ENCODE data around the gene RAD54L.
"Not testable (repeated sequence)": the region's sequence is repeated elsewhere in the genome, so short reads cannot be mapped to it uniquely, and the experiment has no call there.

RAD54L gene

DNA sequence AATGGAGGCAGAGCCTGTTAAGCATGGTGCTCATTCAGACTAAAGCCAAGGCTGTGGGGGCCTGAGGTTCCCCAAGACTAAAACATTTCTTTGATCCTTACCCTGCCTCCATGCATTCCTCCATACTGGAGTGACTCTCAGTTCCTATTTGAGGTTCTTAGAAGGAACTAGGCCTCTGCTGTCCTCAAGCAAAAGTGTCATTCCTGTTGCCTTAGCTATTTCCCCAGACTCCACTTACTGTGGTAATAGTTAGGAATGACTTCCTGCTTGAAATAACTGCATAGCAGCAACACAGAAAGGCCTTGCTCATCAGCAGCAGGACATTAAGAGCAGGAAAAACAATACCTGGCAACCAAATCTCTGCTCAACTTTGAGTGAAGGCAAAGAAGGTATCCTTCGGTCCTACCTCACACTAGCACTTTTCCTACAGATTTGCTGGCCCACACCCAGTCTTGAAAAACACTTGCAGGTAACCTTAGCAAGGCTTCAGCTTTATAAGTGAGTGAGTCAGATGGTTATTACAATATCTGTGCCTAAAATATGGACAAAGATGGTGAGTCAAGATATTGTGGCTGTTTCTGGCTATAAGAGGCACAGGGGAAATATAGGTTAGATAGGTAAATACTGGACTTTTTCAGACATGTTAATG, 41.0 kb downstream of the RAD54L start:
- no peak for DNase-seq

DNA sequence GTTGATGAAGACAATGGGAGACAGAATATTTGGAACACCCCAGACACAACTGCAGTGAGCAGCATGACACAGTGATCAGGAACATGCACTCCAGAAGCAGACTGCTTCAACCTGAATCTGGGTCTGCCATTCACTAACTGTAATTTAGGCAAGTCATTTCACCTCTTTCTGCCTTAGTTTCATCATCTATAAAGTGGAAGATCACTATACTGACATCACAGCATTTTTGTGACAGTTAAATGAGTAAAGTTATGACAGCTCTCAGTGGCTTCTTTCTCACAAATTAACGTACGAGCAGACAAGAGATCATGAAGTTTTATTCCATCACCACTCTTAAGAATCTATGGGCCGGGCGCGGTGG, 41.6 kb downstream of the RAD54L start:
- no peak for DNase-seq

DNA sequence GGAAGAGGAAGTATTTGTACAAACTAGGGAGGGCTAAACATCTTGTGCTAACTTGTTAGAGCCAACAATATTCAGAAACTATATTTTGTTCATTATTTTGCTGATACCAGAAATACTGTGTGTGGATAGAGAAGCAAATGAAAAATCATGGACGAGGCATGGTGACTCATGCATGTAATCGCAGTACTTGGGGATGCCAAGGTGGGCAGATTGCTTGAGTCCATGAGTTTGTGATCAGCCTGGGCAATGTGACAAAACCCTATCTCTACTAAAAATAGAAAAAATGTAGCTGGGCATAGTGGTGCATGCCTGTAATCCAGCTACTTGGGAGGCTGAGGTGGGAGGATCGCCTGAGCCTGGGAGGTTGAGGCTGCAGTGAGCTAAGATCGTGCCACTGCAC, 42.4 kb downstream of the RAD54L start:
- DNase-seq = peak; percentile 37 to 67

DNA sequence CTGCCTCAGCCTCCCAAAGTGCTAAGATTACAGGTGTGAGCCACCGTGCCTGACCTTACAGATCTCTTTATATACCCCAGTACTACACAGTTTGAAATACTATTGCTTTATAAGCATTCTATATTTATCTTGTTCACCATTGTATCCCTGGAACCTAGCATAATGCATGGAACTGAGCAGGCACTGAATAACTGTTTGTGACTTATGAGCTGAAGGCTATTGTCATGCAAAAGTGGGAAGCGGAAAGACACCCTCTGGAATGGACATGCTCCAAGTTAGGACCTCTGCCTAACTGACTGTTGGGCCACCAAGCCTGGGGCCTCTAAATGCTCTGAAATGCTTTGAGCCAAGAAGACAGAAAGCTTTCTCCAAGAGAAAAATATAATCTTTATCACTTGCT, 47.7 kb downstream of the RAD54L start:
- no peak for DNase-seq

DNA sequence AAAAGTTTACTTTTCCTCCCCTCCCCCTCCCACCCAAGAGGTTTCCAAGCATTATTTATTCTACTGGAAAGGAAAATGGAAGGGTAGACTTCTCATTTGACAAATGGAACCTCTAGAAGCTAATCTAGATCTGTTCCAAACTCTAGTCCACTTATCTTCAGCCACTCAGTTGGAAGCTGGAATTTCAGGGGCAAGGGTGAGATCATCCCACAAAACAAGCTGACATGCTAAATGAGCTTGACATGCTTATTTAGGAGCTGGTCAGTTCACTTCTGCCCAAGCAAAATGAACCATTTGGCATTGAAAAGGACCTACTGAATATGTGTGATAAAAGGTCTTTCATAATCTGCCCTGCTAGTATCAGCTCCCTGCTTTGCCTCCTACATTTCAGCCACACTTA, 50.8 kb downstream of the RAD54L start:
- DNase-seq = no peak

DNA sequence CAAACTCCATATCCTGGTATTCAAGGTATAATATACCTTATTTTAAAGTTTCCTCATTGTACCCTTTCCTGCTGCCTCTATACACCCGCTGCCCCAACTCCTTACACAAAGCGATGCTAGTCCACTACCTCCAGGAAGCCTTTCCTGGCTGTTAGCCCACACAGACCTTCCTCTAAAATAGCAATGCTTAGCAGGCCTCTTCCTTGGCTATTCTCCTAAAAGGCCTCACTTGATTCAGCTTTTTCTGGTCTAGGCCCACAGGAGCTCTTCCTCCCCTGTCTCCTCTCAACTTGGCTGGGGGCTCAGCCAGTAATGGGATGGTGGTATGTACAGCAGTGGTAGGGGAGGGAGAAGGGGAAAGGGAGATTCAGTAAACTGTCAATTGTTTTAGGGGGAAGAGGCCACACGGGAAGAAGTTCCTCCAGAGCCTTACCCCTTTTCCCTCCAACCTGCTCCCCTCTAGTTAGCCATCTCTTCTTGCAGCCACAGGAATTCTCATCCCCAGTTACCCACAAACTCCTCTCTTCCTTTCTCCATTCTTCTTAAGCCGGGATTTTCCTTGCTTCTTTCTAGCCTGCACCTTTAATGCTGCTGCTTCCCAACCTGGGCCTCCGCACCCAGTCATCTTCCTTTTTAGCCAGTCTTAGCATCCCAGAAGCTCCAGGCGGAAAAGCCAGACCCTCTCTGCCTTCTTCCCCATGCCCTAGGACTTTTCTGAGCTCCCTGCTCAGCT, 53.3 kb downstream of the RAD54L start:
- DNase-seq = peak in 1 of 2 experiments; percentile 38

DNA sequence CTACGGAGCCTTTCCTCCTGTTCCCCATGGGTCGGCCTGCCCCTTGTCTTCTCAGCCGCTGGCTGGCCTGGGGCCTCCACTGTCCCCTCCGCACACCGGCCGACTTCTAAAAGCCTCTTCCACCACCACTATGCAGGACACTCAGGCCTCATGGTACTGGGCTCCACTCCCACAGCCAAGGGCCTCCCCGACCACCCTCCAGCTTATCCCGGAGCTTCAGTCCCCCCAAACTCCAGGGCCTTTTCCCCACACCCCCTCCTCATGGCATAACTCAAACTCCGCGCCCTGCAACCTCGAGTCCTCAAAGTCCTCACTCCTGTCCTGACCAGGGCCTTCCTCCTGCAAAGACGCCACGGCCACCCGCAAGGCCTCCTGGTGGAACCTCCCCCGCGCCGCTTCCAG, 53.8 kb downstream of the RAD54L start:
- DNase-seq = no peak

DNA sequence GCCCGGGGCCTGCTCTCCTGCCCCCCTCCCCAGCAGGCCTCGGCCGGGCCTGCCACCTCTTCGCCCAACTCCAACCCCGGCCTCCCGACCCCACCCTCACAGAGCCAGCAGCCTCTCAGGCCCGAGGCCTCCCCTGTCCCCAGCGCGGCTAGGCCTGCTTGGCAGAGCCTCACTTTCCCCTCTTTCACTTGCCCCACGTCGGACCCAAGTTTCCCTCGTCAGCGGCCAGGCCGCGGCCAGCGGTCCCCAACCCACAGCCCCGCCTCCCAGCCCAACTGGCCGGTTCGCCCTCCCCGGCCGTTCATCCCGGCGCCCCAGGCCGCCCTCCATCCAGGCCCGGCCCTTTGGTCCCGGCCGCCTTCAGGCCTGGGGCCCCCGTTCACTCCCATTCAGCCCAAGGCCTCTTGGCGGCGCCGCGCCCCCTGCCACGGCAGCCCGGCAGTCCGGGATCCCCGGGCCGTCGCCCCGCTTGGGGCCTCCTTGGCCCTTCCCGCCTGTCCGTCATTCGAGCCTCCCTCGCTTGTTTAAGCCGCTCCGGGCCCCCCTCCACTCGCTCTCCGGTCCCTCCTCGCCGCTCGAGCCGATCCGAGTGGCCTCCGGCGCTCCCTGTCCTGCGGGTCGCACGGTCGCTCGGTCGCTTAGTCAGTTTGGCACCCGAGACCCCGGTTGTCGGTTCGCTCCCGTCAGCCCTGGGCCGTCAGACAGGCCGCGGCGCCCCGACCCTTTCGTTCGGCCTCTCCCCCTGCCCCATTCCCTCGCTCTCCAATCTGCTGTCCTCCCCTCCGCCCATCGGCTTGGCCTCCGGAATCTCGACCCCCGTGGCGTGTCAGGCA, 54.5 kb downstream of the RAD54L start:
- peak in 1 of 2 experiments; percentile 44 for DNase-seq

DNA sequence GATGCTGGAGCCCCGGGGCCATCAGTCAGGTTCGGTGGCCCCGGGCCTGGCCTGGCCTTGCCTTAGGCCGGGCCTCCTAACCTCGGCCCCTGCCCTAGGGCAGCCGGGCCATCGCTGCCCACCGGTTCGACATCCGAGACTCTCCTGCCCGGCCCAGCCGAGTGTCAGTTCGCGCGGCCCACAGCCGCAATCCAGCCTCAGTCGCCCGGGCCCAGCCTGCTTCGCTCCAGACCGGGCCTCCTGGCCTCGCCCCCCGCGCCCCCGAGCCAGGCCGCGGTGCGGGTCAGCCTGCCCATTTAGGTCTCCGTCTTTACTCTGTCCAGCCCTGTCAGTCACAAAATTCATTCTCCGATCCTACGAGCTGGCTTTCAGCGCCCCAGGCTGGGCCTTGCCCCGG, 55.1 kb downstream of the RAD54L start:
- no peak for DNase-seq

DNA sequence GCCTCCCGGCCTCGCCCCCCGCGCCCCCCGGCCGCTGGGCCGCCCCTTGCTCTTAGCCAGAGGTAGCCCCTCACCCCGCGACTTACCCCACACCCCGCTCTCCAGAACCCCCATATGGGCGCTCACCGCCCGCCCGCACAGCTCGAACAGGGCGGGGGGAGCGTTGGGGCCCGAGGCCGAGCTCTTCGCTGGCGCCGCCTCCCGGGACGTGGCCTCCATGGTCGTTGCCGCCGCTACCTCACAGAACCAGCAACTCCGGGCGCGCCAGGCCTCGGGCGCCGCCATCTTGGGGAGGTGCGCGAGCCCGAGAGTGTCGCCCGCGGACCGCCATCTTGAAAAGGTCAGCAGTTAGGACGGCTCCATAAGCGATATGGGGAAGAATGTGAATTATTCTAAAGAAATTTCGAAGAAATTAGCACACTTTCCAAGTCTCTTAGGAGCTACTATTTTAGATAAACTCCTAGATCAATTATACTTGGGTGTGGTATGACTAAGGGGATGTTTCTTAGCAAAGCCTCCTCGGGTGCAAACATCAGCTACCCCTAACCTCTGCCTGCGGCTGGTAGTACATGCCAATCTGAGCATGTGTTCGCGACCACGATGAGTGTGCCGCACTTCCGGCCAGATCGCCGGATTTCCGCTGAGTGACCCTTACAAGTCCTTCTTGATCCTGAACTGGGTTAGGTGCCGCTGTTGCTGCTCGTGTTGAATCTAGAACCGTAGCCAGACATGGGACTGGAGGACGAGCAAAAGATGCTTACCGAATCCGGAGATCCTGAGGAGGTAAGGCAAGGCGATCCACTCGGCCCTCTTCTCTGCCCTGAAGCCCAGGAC, 55.7 kb downstream of the RAD54L start, which contains the start of the genes LRRC41 and UQCRH:
LRRC41 (minus strand) TSS at position 579 of the 834 bp plus-strand sequence; CDS start at position 285, 294 bp downstream.
UQCRH (plus strand) TSS at position 661 of the 834 bp plus-strand sequence; CDS start at position 730, 69 bp downstream.
- peak; percentile 95 to 97 for DNase-seq

DNA sequence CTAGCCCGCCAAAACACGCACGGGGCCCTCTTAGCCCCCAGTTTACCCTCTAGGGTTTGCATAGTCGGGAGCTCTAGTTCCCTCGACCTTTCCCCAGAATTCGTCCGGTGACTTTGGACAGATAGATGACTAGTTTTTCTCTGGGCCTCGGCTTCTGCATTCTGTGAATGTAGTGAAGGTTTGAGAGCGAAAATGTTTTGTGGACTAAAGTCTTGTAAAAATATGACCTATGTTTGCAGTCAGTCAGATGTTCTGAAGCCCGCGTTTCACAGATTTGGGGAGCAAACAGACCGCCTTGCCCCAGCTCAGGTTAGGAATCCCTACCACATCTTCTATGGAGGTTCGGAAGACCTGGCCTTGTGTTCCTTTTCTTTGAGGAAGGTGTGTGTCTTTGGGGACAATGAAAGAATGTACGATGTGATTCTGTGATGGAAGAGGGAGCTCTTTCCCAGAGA, 56.3 kb downstream of the RAD54L start:
- DNase-seq = no peak

DNA sequence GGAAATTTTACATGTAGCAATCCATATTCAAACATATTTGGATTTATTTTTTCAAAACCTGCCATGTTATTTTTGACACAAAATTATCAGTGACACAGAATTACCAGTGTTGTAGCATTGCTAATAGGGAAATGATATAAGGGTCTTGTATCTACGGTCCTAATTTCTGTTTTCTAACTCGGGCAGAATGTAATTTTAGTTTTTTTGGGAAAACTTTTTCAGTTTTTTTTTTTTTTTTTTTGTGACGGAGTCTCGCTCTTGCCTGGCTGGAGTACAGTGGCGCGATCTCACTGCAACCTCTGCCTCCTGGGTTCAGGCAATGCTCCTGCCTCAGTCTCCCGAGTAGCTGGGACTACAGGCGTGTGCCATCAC, 58.6 kb downstream of the RAD54L start:
- no peak for DNase-seq

DNA sequence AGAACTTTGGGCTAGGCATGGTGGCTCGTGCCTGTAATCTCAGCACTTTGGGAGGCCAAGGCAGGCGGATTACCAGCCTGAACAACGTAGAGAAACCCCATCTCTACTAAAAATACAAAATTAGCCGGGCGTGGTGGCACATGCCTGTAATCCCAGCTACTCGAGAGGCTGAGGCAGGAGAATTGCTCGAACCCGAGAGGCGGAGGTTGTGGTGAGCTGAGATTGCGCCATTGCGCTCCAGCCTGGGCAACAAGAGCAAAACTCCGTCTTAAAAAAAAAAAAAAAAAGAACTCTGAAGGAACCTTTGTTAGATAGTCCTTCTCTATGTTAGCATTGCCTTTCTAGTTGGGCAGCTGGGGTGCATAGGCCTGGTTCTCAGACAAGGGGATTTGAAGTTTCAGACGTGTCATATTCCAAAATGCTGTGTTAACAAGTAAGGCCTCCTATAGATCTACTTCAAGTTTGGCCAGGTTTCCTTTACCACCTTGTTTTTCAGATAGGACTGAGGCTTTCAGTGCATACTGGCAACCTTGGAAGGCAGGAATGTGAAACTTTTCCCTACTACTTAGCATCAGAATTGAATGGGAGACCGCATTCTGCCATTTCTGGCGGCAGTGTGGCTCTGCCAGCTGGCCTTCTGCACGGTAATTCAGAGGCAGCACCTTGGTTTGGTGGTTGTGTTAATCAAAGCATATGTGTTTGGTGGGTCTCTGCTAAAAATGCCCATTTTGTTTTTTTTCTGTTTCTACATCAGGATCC, 62.0 kb downstream of the RAD54L start:
- no peak for DNase-seq

DNA sequence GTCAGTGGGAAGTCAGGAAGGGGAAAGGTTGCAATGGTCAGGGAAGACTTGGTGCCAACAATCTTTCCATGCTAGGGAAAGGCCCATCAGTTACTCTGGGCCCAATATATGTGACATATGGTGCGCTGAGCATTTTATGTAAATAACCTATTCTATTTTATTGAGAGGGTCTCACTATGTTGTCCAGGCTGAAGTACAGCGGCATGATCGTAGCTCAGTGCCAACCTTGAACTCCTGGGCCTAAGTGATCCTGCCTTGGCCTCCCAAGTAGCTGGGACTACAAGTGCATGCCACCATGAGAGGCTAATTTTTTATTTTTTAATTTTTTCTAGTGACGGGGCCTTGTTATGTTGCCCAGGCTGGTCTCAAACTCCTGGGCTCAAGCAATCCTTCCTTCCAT, 62.8 kb downstream of the RAD54L start:
- DNase-seq = no peak

DNA sequence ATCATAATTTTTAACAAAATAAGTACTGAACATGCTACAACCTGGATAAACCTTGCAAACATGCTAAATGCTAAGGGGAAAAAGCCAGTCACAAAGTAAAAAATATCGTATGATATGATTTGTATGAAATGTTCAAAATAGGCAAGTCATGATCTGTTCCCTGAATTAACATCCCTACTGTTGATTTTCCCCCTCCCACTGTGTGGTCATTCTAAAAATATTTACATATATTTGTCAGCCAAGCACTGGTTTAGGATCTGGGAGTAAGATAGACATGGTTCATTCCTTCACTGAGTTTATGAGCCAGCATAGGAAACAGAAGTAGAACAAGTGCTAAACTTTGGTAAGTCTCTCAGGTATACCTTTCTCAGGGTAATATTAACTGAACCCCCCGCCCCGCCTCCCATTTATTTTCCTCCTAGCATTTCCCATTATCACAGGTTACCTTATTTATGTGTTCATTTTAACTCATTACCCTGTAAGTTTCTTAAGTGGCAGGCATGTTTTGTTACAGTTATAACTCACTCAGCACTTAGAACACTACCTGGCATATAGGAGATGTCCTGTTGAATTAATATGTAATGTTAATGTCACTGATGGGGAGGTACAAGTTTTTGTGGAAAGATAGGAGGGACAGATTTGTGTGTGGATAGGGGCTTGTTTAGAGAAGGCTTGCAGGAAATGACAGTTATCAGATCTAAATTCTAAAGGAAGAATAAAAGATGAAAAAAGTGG, 68.3 kb downstream of the RAD54L start:
- DNase-seq = no peak

DNA sequence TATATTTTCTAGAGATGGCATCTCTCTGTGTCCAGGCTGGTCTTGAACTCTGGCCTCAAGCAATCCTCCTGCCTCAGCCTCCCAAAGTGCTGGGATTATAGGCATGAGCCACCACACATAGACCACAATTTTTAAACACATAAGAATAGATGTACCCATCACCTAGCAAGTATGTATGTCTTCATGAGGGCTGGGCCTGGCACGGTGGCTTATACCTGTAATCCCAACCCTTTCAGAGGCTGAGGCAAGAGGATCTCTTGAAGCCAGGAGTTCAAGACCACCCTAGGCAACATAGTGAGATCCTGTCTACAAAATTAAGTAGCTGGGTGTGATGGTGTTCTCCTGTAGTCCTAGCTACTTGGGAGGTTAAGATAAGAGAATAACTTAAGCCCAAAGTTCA, 69.8 kb downstream of the RAD54L start:
- no peak for DNase-seq

DNA sequence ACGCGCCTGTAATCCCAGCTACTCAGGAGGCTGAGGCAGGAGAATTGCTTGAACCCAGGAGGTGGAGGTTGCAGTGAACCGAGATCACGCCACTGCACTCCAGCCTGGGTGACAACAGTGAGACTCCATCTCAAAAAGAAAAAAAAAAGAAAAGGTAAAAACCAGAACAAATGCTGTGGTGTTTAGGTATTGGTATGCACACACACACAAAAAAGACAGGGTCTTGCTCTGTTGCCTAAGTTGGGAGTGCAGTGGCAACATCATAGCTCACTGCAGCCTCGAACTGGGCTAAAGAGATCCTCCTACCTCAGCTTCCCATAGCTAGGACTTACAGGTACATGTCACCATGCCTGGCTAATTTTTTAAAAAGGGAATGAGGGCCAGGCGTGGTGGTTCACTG, 71.7 kb downstream of the RAD54L start:
- not testable (repeated sequence) for DNase-seq

DNA sequence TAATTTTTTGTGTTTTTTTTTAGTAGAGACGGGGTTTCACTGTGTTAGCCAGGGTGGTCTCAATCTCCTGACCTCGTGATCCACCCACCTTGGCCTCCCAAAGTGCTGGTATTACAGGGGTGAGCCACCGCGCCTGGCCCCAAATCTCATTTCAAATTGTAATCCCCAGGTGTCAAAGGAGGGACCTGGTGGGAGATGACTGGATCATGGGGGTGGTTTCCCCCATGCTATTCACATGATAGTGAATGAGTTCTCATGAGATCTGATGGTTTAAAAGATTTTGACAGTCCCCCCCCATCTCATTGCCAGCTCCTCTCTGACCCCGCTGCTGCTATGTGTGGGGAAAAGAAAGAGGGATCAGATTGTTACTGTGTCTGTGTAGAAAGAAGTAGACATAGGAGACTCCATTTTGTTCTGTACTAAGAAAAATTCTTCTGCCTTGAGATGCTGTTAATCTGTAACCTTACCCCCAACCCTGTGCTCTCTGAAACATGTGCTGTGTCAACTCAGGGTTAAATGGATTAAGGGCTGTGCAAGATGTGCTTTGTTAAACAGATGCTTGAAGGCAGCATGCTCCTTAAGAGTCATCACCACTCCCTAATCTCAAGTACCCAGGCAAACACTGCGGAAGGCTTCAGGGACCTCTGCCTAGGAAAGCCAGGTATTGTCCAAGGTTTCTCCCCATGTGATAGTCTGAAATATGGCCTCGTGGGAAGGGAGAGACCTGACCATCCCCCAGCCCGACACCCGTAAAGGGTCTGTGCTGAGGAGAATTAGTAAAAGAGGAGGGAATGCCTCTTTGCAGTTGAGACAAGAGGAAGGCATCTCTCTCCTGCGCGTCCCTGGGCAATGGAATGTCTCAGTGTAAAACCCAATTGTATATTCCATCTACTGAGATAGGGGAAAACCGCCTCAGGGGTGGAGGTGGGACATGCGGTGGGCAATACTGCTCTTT, 72.7 kb downstream of the RAD54L start:
- not testable (repeated sequence) for DNase-seq

DNA sequence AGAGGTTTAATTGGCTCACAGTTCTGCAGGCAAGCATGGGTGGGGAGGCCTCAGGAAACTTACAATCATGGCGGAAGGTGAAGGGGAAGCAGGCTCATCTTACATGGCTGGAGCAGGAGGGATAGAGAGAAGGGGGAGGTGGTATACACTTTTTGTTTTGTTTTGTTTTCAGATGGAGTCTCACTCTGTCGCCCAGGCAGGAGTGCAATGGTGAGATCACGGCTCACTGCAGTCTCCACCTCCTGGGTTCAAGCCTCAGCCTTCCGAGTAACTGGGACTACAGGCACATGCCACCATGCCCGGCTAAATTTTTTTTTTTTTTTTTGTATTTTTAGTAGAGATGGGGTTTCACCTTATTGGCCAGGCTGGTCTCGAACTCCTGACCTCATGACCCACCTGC, 74.6 kb downstream of the RAD54L start:
- DNase-seq = not testable (repeated sequence)

Measured in NCI-H446 (cell line).